ENCODE measurements around the gene SOS1. TPM values are rescaled to one million over a fixed set of nuclear protein-coding genes. Genes with fewer than 3 reads are reported as not detected.

The SOS1 gene
- total and polyA plus RNA-seq, 2 of the 13 experiments (the other 11 are each of a cell fraction or from before 2014, with no cell fraction given), result 20.8 to 60.4 TPM

- in situ Hi-C loops (cut with HindIII; ENCODE audit: extremely low pct_ligation_motif_present, low pct_unique_long_range_greater_than_20kb), result loop anchor here (10.0 kb wide), 1 partner anchor 113 kb away; no protein-coding TSS in a partner anchor
- intact Hi-C loops (cut with micrococcal nuclease; ENCODE audit: unreplicated experiment), result loop anchor here (2.0 kb wide), 1 partner anchor 67 kb away; no protein-coding TSS in a partner anchor
- FAIRE-seq, result no peak
- TF ChIP-seq GTF3A (CRISPR knock-in tag; conservative IDR thresholded peaks at IDR 0.05) (no peak), ATF7 (IDR thresholded peaks at IDR 0.05) (no peak), ATF7 (CRISPR knock-in tag; IDR thresholded peaks at IDR 0.05) (no peak), REPIN1 (CRISPR knock-in tag; IDR thresholded peaks at IDR 0.05; ENCODE audit: borderline replicate concordance, low read depth) (no peak), KAT7 (CRISPR knock-in tag; IDR thresholded peaks at IDR 0.05; ENCODE audit: borderline replicate concordance) (no peak), RERE (CRISPR knock-in tag; IDR thresholded peaks at IDR 0.05; ENCODE audit: low read depth) (no peak), SNAI1 (CRISPR knock-in tag; IDR thresholded peaks at IDR 0.05; ENCODE audit: borderline replicate concordance) (no peak), NFYB (CRISPR knock-in tag; IDR thresholded peaks at IDR 0.05) (no peak), REXO4 (CRISPR knock-in tag; IDR thresholded peaks at IDR 0.05; ENCODE audit: borderline replicate concordance) (no peak), NONO (IDR thresholded peaks at IDR 0.05) (no peak), NONO (CRISPR knock-in tag; conservative IDR thresholded peaks at IDR 0.05) (no peak), HMGA1 (CRISPR knock-in tag; conservative IDR thresholded peaks at IDR 0.05) (no peak), SKIL (CRISPR knock-in tag; IDR thresholded peaks at IDR 0.05; ENCODE audit: borderline replicate concordance) (no peak)
- TF ChIP-seq, protein P1, sequence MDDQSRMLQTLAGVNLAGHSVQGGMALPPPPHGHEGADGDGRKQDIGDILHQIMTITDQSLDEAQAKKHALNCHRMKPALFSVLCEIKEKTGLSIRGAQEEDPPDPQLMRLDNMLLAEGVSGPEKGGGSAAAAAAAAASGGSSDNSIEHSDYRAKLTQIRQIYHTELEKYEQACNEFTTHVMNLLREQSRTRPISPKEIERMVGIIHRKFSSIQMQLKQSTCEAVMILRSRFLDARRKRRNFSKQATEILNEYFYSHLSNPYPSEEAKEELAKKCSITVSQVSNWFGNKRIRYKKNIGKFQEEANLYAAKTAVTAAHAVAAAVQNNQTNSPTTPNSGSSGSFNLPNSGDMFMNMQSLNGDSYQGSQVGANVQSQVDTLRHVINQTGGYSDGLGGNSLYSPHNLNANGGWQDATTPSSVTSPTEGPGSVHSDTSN (CRISPR knock-in tag; IDR thresholded peaks at IDR 0.05; ENCODE audit: borderline replicate concordance), result no peak
These were observed 62.8 kb downstream of the SOS1 start for GRCh38 chr2:39058101-39058500.

More at GRCh38 chr2:39058101-39058500, 62.8 kb downstream of the SOS1 start:
- H3K27me3 ChIP-seq (ENCODE audit: control insufficient read depth in 1 of 2, insufficient read depth in 2 of 2, low read length in 2 of 2), result no peaks in the 10 kb centered on the region
- H3K79me2 ChIP-seq (ENCODE audit: insufficient read depth, low read length), result peaks cover 1% of the 10 kb centered on the region
- no peak overlapping the region for H3K9ac ChIP-seq (ENCODE audit: insufficient read depth, low read depth, low read length)
- no peaks in the 10 kb centered on the region for H3K9me3 ChIP-seq (ENCODE audit: low read length)
- POLR2A ChIA-PET, result no interaction called here
- no peak overlapping the region for H3K4me2 ChIP-seq (ENCODE audit: low read depth, low read length)
- H3K4me3 ChIP-seq (replicated peaks in 1 of 3; ENCODE audit: insufficient read depth in 1 of 3, low read depth in 2 of 3, low read length in 3 of 3), result no peak overlapping the region
- CTCF ChIA-PET (ENCODE audit: low intra/inter-chr PET ratio, low total read pairs), result interaction anchor here (5.5 kb wide), 1 partner anchor 171 kb away, joined by 109 read pairs; no protein-coding TSS in a partner anchor
- BruUV-seq (replicated peaks), result no TSS peak
- DNase-seq (ENCODE audit: low spot score) (no peak), ATAC-seq (no peak)
- WGBS (ENCODE audit: low lambda C conversion rate), result 94% methylated on average over 3 of the region's 3 CpGs
- no peaks in the 10 kb centered on the region for H3K4me1 ChIP-seq (ENCODE audit: insufficient read depth, low read length)
- no peak overlapping the region for H2AFZ ChIP-seq (ENCODE audit: low read length)
- no peak overlapping the region for H3K27ac ChIP-seq (ENCODE audit: extremely low read length, insufficient read depth, low read length)
- peaks cover 9% of the 10 kb centered on the region; the same call in 1 of the 2 replicates for H4K20me1 ChIP-seq (ENCODE audit: insufficient read depth, low read length)
- H3K36me3 ChIP-seq (replicated peaks in 1 of 2; ENCODE audit: control insufficient read depth in 1 of 2, insufficient read depth in 2 of 2, low read length in 2 of 2), result peaks cover 5 to 35% of the 10 kb centered on the region in 2 experiments; a peak in 4 of 5 replicates

Data from HepG2 (cell line).